IMR-90 (cell line): ENCODE results near the gene ADGRB3. TPM values are rescaled to one million over a fixed set of nuclear protein-coding genes. Genes with fewer than 3 reads are reported as not detected.

ENCODE experiments used
- ATAC-seq: fragments of 200-7000 bp; cut with Tn5 transposase; 2 replicates; pipeline ENCODE4 v1.9.1; 2020; ENCODE audit warnings: low read depth, mild to moderate bottlenecking, moderate library complexity
- BruUV-seq: library from RNA; stranded (reverse); fragments of 400-500 nt; replicated peaks from 2 replicates; lab custom pipeline; 2021; lab: Mats Ljungman, UMichigan
- CTCF ChIA-PET: fragments of 300-600 bp; formaldehyde crosslinking; extraction: SDS; loops from one replicate; lab custom pipeline; 2021; ENCODE audit warnings: antibody characterized with exemption; lab: Yijun Ruan, JAX
- POLR2A ChIA-PET: fragments of 300-600 bp; sonication (Branson Sonifier 250); formaldehyde crosslinking; loops from one replicate; lab custom pipeline; 2022; ENCODE audit warnings: antibody characterized with exemption; ENCODE audit not compliant: unreplicated experiment; lab: Charles Lee
- DNase-seq: peaks from one replicate; pipeline ENCODE4 v3.0.0; 2013
- H2AFZ ChIP-seq: replicated peaks from 2 replicates; pipeline ENCODE3; 2013; ENCODE audit warnings: low read length, mild to moderate bottlenecking; ENCODE audit not compliant: poor library complexity
- H2AK5ac ChIP-seq: 2 replicates; pipeline ENCODE4 v1.6.1; 2013; ENCODE audit warnings: low read depth, low read length, inconsistent platforms
- H2AK9ac ChIP-seq: replicated peaks from 2 replicates; pipeline ENCODE3; 2013; ENCODE audit warnings: mild to moderate bottlenecking, low read depth, low read length, moderate library complexity; ENCODE audit not compliant: poor library complexity
- H2BK120ac ChIP-seq: 2 replicates; pipeline ENCODE4 v1.6.1; 2013; ENCODE audit warnings: low read depth, low read length, inconsistent platforms
- H2BK15ac ChIP-seq: 3 replicates; pipeline ENCODE4 v1.6.1; 2013; ENCODE audit warnings: low read depth, low read length, inconsistent platforms
- H2BK20ac ChIP-seq: 2 replicates; pipeline ENCODE4 v1.6.1; 2013; ENCODE audit warnings: low read depth, mild to moderate bottlenecking, inconsistent platforms, low read length, moderate library complexity
- H2BK5ac ChIP-seq: 2 replicates; pipeline ENCODE4 v1.6.1; 2013; ENCODE audit warnings: mild to moderate bottlenecking, low read depth, low read length, inconsistent platforms; ENCODE audit not compliant: poor library complexity, severe bottlenecking
- H3K14ac ChIP-seq: replicated peaks from 2 replicates; pipeline ENCODE4 v1.6.1; 2013; ENCODE audit warnings: low read depth, low read length, inconsistent platforms
- H3K18ac ChIP-seq: 2 replicates; pipeline ENCODE4 v1.6.1; 2013; ENCODE audit warnings: low read depth, low read length, control low read depth
- H3K23ac ChIP-seq: 2 replicates; pipeline ENCODE4 v1.6.1; 2013; ENCODE audit warnings: low read depth, low read length, inconsistent platforms
- H3K27ac ChIP-seq: 2 replicates; pipeline ENCODE4 v1.5.1; 2013; ENCODE audit warnings: mild to moderate bottlenecking, control low read depth, low read length; ENCODE audit not compliant: insufficient read depth
- H3K27me3 ChIP-seq: 2 replicates; pipeline ENCODE4 v1.6.1; 2013; ENCODE audit warnings: low read length; ENCODE audit not compliant: control insufficient read depth, insufficient read depth
- H3K36me3 ChIP-seq: 2 replicates; pipeline ENCODE4 v1.6.1; 2013; ENCODE audit warnings: low read length, mixed read lengths; ENCODE audit not compliant: control insufficient read depth, insufficient read depth
- H3K4ac ChIP-seq: 2 replicates; pipeline ENCODE4 v1.6.1; 2013; ENCODE audit warnings: low read depth, low read length, inconsistent platforms
- H3K4me1 ChIP-seq: 2 replicates; pipeline ENCODE4 v1.6.1; 2013; ENCODE audit warnings: low read length, mixed read lengths; ENCODE audit not compliant: control insufficient read depth, insufficient read depth
- H3K4me2 ChIP-seq: 2 replicates; pipeline ENCODE4 v1.6.1; 2013; ENCODE audit warnings: low read depth, mild to moderate bottlenecking, control low read depth, low read length, moderate library complexity
- H3K4me3 ChIP-seq: 2 replicates; pipeline ENCODE4 v1.5.1; 2013; ENCODE audit warnings: low read depth, mild to moderate bottlenecking, control low read depth, low read length, moderate library complexity; ENCODE audit not compliant: insufficient read depth
- H3K56ac ChIP-seq: 2 replicates; pipeline ENCODE4 v1.6.1; 2013; ENCODE audit warnings: low read length, inconsistent platforms; ENCODE audit not compliant: insufficient read depth; ENCODE audit errors: extremely low read depth
- H3K79me1 ChIP-seq, 2 experiments: 2 replicates each; pipeline ENCODE4 v1.6.1; 2013; ENCODE audit warnings: low read length in 2 of 2, inconsistent platforms in 1 of 2, low read depth in 1 of 2
- H3K9ac ChIP-seq: 2 replicates; pipeline ENCODE4 v1.6.1; 2013; ENCODE audit warnings: low read depth, low read length, control low read depth
- H3K9me1 ChIP-seq: 2 replicates; pipeline ENCODE4 v1.6.1; 2013; ENCODE audit warnings: low read length, inconsistent platforms; ENCODE audit not compliant: insufficient read depth
- H3K9me3 ChIP-seq: 2 replicates; pipeline ENCODE4 v1.6.1; 2013; ENCODE audit warnings: low read length; ENCODE audit not compliant: control insufficient read depth, insufficient read depth
- H4K20me1 ChIP-seq: 2 replicates; pipeline ENCODE4 v1.6.1; 2013; ENCODE audit warnings: low read length, inconsistent platforms; ENCODE audit not compliant: insufficient read depth
- H4K5ac ChIP-seq: 2 replicates; pipeline ENCODE4 v1.6.1; 2013; ENCODE audit warnings: mild to moderate bottlenecking, low read depth, low read length, control low read depth
- H4K8ac ChIP-seq, 2 experiments: 2 replicates each; pipeline ENCODE4 v1.6.1; 2013; ENCODE audit warnings: low read depth in 2 of 2, low read length in 2 of 2, control low read depth in 1 of 2, inconsistent platforms in 1 of 2
- H4K91ac ChIP-seq: 2 replicates; pipeline ENCODE4 v1.6.1; 2013; ENCODE audit warnings: low read depth, low read length, inconsistent platforms; ENCODE audit not compliant: insufficient read depth
- BHLHE40 ChIP-seq: fragments of 150-350 bp; IDR thresholded peaks from 2 replicates; pipeline ENCODE4 v1.6.1; 2016; ENCODE audit warnings: mild to moderate bottlenecking, low read depth, low read length
- CEBPB ChIP-seq: IDR thresholded peaks from 2 replicates; pipeline ENCODE4 v1.6.1; 2012; ENCODE audit warnings: low read depth, low read length, improper control_type of control experiment
- RFX5 ChIP-seq: IDR thresholded peaks from 2 replicates; pipeline ENCODE4 v1.8.0; 2012; ENCODE audit warnings: low read depth, mild to moderate bottlenecking, low read length, moderate library complexity
- WGBS, 2 experiments: methylation state at CpG; one replicate each; pipeline versions ENCODE4 v1.1.5 to v1.1.7; 2013; ENCODE audit warnings: missing lambda C conversion rate in 2 of 2; ENCODE audit not compliant: insufficient read length in 1 of 2; ENCODE audit errors: extremely low coverage in 2 of 2; 5-methylcytosine and 5-hydroxymethylcytosine counted together
- dilution Hi-C: fragments of 300-500 bp; cut with HindIII; formaldehyde crosslinking; loops from one replicate; pipeline ENCODE4 v1.14.3; 2018; ENCODE audit warnings: low sequenced_read_pairs; ENCODE audit not compliant: unreplicated experiment
- in situ Hi-C: fragments of 300-500 bp; cut with MboI; formaldehyde crosslinking; loops from 3 replicates; pipeline ENCODE4 v1.14.3; 2019; ENCODE audit warnings: low sequenced_read_pairs, inconsistent platforms, mixed read lengths
- intact Hi-C: fragments of 100-400 bp; cut with micrococcal nuclease; formaldehyde crosslinking; loops from 2 replicates; pipeline ENCODE4 v1.10.0; 2022
- polyA plus RNA-seq, 3 experiments: library from polyadenylated mRNA; depleted of rRNA; stranded (reverse); fragments of >200 nt; gene quantifications; 2 replicates each; pipeline ENCODE4 v1.2.3, GENCODE V29; 2012; ENCODE audit warnings: low replicate concordance in 1 of 3
- total RNA-seq: library from RNA; depleted of rRNA; stranded (reverse); fragments of >200 nt; gene quantifications from 2 replicates; pipeline ENCODE4 v1.2.3, GENCODE V29; 2012

The ADGRB3 gene
- total and polyA plus RNA-seq, 2 of the 4 experiments (the other 2 are of a cell fraction), result not detected

GRCh38 chr6:69019832-69020231 is 384.8 kb downstream of the ADGRB3 start:
- ChIA-PET CTCF (no interaction called here), POLR2A (no interaction called here)
- Histone ChIP-seq H3K14ac (no peak overlapping the region), H2BK15ac (no peak overlapping the region), H3K9me3 (no peaks in the 10 kb centered on the region), H4K8ac (no peak overlapping the region), H3K9me1 (no peaks in the 10 kb centered on the region), H3K18ac (no peak overlapping the region), H4K91ac (no peak overlapping the region), H3K79me1 (no peaks in the 10 kb centered on the region), H3K4me3 (no peak overlapping the region), H2BK20ac (0 out of 2 replicates have a peak overlapping the region, but pooled peaks have one; percentile 61), H3K4ac (no peak overlapping the region), H2AK5ac (no peak overlapping the region), H4K5ac (no peak overlapping the region), H3K4me2 (no peak overlapping the region), H2AK9ac (no peak overlapping the region), H3K4me1 (no peaks in the 10 kb centered on the region), H4K20me1 (no peaks in the 10 kb centered on the region), H3K36me3 (no peaks in the 10 kb centered on the region), H2BK5ac (no peak overlapping the region), H2AFZ (no peak overlapping the region), H2BK120ac (no peak overlapping the region), H3K27ac (no peak overlapping the region), H3K9ac (no peak overlapping the region), H3K23ac (no peak overlapping the region), H3K27me3 (no peaks in the 10 kb centered on the region), H3K56ac (no peak overlapping the region)
- WGBS, 2 experiments, result 0% methylated on average over 2 of the region's 4 CpGs; no CpG with 5 or more reads in 1 of the 2 experiments
- peak; percentile 20 for DNase-seq
- no TSS peak for BruUV-seq
- dilution Hi-C loops, result no loop called here
- TF ChIP-seq BHLHE40 (peak; percentile 72; the same call in 1 of the 2 replicates), CEBPB (0 out of 2 replicates have a peak, but pooled peaks have one; percentile 29), RFX5 (no peak)
- ATAC-seq, result no peak
- in situ Hi-C loops, result no loop called here
- intact Hi-C loops, result no loop called here
